GM19463 (cell line): ENCODE data around the gene HSD17B14.
A peak's percentile ranks its signal among the peaks of the same experiment; 100 is the strongest.
"Not testable (repeated sequence)": the region's sequence is repeated elsewhere in the genome, so short reads cannot be mapped to it uniquely, and the experiment has no call there.

ENCODE experiments used
- ATAC-seq: cut with Tn5 transposase; IDR thresholded peaks from one replicate; pipeline ENCODE4 v1.9.1; 2021; ENCODE audit warnings: mild to moderate bottlenecking, moderate library complexity; ENCODE audit not compliant: unreplicated experiment

The HSD17B14 gene

DNA sequence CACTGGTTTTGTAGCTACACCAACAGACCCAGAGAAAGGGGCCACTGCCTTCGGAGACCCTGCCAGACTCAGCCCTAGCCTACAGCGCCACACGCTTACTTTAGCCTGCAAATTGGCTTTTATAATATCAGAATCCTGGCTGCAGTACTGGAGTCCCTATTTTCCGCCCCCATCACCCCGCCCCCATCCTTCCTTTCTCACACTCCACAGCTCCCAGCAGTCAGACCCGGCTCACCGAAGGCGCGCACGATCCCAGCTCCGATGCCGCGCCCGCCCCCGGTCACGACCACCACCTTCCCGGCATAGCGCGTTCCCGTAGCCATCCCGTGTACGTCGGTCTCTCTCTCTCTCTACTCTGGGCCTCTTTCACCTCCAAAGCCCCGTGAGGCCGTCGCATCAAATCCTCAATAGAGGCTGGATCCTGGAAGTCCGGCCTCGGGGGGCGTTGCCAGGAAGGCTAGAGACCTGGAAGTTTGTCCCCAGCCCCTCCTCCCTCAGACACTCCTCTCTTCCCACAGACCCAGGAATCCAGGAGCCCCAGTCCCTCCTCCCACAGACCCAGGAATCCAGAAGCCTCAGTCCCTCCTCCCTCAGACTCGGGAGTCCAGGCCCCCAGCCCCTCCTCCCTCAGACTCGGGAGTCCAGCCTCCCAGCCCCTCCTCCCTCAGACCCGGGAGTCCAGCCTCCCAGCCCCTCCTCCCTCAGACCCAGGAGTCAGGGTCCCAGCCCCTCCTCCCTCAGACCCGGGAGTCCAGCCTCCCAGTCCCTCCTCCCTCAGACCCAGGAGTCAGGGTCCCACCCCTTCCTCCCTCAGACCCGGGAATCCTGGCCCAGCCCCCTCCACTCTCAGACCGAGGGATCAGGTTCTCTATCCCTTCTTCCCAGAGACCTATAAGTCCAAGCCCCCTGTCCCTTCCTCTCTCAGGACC is at the start of gene HSD17B14:
Gene HSD17B14 (minus strand): TSS at position 403 of the 929 bp plus-strand sequence. CDS start 80 bp downstream, at position 323.
- peak; percentile 12 for ATAC-seq

DNA sequence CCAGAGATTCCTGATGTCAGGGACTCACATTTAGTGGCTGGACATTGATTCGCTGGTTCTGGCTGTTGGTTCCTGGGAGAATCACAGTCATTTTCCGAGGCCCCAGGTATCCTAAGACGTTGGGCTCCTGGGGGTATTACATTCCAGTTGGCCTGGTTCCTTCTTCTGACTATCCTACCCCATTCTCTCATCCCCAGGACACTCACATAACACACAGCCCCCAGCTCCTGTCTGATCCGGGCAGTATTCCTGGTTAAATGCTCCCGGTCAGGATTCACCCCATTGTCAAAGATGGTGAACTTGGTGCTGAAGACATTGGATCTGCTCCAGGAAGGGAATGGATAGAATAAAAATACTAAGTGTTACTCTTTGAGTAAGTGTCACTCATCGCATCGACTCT is 47.4 kb upstream of the HSD17B14 start:
- no peak for ATAC-seq

DNA sequence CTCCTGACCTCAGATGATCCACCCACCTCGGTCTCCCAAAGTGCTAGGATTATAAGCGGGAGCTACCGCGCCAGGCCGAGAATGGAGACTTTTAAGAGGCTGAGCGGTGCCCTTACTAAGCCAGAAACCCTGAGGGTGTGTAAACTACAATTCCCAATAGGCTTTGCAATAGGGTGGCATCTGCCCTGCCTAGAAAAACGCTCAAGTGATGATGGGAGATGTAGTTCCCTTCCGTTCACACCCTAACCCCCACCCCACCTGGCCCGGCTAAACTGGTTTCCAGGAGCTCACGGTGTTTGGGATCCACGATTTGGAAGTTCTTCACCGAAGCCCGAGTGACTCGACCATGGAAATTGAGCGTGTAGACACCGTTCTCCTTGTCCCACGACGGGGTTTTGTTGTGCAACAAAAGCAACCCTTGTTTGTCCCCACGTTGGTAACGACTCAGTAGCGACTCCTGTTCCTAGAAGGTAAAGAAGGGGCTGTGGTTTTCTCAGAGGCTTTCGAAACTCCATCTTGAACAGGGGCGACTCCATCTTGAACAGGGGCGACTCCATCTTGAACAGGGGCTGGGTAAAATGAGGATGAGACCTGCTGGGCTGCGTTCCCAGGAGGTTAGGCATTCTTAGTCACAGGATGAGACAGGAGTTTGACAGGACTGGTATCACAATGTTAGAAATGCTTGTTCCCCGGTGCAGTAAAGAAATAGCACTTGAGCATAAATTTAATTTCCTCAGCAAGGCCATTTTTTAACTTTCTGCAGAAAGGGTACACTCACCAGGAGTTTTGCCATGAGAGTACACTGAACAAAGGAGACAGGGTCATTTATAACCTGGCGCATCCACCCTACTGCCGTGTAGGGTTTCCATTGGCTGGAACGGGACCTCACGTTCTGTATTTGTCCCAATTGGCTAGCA is 45.7 kb upstream of the HSD17B14 start:
- ATAC-seq: no peak

DNA sequence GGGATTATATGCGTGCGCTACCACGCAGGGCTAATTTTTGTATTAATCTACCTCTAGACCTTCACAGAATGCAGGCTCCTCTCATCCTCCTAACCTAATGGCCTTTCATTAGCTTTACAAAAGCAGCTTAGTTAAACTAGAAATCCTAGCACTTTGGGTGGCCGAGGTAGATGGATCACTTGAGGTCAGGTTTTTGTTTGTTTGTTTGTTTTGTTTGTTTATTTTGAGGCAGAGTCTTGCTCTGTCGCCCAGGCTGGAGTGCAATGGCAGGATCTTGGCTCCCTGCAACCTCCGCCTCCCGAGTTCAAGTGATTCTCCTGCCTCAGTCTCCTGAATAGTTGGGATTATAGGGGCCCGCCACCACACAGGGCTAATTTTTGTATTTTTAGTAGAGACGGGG is 43.4 kb upstream of the HSD17B14 start:
- not testable (repeated sequence) for ATAC-seq

DNA sequence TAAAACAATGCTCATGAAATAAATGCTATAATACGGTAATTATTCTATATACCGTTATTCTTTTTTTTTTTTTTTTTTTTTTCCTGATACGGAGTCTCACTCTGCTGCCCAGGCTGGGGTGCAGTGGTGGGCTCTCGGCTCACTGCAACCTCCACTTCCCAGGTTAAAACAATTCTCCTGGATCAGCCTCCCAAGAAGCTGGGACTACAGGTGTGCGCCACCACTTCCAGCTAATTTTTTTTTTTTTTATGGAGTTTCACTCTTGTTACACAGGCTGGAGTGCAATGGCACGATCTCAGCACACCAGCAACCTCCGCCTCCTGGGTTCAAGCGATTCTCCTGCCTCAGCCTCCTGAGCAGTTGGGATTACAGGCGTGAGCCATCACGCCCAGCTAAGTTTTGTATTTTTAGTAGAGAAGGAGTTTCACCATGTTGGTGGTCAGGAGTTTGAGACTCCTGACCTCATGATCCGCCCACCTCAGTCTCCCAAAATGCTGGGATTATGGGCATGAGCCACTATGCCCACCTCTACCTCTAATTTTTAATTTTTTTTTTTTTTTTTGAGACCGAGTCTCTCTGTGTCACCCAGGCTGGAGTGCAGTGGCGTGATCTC is 42.8 kb upstream of the HSD17B14 start:
- ATAC-seq: no peak

DNA sequence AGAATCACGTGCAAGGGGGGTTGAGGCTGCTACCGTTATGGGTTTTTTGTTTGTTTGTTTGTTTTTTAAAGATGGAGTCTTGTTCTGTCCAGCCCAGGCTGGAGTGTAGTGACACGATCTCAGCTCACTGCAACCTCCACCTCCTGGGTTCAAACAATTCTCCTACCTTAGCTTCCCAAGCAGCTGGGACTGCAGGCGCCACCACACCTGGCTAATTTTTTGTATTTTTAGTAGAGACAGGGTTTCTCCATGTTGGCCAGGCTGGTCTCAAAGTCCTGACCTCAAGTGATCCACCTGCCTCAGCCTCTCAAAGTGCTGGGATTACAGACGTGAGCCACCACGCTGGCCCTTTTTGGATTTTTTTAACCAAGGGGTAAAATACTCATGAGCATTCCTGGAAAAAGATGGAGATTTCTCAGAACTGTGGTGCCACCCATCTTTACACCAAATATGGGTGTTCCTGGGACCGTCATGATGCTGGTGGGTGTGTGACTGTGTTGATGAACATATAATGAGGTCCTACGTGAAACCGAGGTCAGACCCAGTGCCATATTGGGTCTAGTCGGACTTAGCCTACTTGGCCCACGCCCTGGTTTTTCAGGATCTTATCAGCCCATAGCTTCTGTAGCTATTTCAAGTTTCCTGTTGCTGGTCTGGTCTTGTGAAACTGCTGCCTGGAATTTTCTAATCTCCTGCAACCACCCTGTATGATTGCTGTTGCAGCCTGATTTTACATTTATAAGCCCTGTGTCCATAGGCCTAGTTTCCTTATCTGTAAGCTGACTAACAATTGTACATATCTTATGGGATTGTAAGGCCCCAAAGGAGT is 42.1 kb upstream of the HSD17B14 start:
- ATAC-seq: no peak

DNA sequence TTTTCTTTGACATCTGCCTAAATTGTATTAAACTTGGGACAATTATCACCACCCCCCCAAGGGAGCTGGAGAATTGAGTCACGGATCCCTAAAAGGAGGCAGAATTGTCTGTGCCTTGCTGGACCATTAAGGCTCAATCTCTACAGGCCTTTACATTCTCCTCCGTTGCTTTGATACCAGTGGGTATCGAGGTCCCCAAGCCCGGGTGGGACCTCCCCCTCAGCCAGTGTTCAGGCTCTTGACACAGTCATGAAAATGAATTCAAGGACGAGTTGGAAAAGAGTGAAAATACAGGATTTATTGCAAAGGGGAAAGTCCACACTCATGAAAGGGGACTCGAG is 41.5 kb upstream of the HSD17B14 start:
- ATAC-seq: no peak

DNA sequence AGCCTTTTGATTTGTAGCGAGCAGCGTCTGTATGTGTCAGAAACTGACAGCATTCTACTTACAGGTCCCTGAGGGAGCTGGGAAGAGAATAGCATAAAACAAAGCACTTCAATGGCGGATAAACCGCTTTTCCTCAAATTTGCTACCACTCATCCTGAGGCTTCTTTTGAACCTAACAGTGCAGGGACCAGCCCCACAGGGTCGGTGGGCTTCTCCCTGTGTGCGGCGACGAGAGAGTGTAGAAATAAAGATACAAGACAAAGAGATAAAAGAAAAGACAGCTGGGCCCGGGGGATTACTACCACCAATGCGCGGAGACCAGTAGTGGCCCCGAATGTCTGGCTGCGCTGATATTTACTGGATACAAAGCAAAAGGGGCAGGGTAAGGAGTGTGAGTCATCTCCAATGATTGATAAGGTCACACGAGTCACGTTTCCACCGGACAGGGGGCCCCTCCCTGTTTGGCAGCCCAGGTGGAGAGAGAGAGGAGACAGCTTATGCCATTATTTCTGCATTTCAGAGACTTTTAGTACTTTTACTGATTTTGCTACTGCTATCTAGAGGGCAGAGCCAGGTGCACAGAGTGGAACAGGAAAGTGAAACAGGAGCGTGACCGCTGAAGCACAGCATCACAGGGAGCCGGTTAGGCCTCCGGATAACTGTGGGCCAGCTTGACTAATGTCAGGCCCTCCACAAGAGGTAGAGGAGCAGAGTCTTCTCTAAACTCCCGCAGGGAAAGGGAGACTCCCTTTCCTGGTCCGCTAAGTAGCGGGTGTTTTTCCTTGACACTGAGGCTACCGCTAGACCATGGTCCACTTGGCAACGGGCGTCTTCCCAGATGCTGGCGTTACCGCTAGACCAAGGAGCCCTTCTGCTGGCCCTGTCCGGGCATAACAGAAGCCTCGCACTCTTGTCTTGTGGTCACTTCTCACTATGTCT is 40.0 kb upstream of the HSD17B14 start:
- not testable (repeated sequence) for ATAC-seq

DNA sequence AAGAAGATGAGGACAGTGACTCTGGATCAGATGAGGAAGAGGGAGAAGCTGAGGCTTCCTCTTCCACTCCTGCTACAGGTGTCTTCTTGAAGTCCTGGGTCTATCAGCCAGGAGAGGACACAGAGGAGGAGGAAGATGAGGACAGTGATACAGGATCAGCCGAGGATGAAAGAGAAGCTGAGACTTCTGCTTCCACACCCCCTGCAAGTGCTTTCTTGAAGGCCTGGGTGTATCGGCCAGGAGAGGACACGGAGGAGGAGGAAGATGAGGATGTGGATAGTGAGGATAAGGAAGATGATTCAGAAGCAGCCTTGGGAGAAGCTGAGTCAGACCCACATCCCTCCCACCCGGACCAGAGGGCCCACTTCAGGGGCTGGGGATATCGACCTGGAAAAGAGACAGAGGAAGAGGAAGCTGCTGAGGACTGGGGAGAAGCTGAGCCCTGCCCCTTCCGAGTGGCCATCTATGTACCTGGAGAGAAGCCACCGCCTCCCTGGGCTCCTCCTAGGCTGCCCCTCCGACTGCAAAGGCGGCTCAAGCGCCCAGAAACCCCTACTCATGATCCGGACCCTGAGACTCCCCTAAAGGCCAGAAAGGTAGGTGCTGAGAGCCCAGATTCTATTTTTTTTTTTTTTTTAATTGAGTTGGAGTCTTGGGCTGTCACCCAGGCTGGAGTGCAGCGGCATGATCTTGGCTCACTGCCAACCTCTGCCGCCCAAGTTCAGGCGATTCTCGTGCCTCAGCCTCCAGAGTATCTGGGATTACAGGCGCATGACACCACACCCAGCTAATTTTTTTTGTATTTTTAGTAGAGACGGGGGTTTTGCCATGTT is 38.2 kb upstream of the HSD17B14 start:
- ATAC-seq: no peak

DNA sequence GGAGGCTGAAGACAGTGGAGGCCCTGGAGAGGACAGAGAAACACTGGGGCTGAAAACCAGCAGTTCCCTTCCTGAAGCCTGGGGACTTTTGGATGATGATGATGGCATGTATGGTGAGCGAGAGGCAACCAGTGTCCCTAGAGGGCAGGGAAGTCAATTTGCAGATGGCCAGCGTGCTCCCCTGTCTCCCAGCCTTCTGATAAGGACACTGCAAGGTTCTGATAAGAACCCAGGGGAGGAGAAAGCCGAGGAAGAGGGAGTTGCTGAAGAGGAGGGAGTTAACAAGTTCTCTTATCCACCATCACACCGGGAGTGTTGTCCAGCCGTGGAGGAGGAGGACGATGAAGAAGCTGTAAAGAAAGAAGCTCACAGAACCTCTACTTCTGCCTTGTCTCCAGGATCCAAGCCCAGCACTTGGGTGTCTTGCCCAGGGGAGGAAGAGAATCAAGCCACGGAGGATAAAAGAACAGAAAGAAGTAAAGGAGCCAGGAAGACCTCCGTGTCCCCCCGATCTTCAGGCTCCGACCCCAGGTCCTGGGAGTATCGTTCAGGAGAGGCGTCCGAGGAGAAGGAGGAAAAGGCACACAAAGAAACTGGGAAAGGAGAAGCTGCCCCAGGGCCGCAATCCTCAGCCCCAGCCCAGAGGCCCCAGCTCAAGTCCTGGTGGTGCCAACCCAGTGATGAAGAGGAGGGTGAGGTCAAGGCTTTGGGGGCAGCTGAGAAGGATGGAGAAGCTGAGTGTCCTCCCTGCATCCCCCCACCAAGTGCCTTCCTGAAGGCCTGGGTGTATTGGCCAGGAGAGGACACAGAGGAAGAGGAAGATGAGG is 37.4 kb upstream of the HSD17B14 start:
- ATAC-seq: no peak

DNA sequence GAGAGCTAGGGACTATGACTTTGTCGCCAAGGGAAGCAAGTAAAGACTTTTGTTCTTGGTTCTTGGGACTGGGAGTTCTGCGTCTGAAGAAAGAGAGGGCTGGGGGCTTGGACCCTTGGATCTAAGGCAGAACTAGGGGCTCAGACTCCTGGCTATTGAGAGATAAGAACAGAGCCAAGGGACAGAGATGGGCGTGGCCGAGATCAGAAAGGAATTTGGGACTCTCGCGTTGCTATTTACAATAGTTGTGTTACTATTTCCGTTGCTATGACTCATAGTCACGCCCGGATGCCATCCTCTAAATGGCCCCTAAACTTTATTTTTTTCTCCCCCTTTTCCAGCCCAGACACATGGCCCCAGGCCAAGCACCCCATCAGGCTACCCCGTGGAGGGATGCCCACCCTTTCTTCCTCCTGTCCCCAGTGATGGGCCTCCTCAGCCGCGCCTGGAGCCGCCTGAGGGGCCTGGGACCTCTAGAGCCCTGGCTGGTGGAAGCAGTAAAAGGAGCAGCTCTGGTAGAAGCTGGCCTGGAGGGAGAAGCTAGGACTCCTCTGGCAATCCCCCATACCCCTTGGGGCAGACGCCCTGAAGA is 36.7 kb upstream of the HSD17B14 start:
- ATAC-seq: no peak

DNA sequence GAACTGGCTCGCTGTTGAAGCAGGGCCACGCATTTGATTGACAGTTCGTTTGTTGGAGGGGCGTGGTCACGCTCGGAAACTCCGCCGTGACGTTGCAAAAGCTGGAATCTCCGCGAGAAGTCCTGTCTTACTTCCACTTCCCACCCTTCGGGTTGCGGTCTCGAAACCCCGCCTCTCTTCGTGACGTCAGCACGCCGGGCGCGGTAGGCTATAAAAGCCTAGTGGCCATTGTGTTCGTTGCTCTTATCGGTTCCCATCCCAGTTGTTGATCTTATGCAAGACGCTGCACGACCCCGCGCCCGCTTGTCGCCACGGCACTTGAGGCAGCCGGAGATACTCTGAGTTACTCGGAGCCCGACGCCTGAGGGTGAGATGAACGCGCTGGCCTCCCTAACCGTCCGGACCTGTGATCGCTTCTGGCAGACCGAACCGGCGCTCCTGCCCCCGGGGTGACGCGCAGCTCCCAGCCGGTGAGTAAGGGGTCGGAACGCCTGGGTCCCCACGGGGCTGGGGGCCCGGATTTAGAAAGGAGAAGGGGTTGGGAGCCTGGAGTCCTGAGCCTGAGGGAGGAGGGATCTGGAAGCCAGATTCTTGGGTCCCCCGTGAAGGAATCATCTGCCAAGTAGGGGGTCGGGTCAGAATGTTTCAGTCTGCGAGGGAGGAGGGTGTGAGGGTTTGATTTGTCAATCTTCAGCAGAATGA is 36.0 kb upstream of the HSD17B14 start, which contains the start of gene PPP1R15A:
Gene PPP1R15A (plus strand): TSS at position 240 of the 702 bp plus-strand sequence. CDS start 813 bp downstream, outside the sequence.
- peak; percentile 36 for ATAC-seq

DNA sequence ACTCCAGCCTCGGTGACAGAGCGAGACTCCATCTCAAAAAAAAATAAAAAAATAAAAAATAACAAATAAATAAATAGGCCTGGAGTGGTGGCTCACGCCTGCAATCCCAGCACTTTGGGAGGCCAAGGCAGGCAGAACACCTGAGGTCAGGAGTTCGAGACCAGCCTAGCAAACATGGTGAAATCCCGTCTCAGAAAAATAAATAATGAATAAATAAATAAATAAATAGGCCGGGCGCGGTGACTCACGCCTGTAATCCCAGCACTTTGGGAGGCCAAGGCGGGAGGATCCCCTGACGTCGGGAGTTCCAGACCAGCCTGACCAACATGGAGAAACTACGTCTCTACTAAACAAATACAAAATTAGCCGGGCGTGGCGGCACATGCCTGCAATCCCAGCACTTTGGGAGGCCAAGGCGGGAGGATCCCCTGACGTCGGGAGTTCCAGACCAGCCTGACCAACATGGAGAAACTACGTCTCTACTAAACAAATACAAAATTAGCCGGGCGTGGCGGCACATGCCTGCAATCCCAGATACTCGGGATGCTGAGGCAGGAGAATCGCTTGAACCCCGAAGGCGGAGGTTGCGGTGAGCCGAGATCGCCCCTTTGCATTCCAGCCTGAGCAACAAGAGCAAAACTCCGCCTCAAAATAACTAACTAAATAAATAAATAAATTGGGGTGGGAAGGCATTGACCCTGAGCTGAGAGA is 35.3 kb upstream of the HSD17B14 start:
- ATAC-seq: not testable (repeated sequence)

DNA sequence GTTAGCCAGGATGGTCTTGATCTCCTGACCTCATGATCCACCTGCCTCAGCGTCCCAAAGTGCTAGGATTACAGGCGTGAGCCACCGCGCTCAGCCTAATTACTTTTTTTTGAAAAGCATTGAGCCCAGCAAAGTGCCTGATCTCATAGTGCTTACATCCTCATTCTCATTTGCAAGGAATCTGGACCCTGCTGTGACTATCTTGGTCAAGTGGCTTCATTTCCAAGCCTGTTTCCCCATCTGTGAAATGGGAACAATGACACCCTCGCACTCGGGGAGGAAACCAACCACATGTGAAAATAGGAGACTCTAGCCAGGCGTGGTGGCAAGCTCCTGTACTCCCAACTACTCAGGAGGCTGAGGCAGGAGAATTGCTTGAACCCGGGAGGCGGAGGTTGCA is 33.8 kb upstream of the HSD17B14 start:
- ATAC-seq: no peak

DNA sequence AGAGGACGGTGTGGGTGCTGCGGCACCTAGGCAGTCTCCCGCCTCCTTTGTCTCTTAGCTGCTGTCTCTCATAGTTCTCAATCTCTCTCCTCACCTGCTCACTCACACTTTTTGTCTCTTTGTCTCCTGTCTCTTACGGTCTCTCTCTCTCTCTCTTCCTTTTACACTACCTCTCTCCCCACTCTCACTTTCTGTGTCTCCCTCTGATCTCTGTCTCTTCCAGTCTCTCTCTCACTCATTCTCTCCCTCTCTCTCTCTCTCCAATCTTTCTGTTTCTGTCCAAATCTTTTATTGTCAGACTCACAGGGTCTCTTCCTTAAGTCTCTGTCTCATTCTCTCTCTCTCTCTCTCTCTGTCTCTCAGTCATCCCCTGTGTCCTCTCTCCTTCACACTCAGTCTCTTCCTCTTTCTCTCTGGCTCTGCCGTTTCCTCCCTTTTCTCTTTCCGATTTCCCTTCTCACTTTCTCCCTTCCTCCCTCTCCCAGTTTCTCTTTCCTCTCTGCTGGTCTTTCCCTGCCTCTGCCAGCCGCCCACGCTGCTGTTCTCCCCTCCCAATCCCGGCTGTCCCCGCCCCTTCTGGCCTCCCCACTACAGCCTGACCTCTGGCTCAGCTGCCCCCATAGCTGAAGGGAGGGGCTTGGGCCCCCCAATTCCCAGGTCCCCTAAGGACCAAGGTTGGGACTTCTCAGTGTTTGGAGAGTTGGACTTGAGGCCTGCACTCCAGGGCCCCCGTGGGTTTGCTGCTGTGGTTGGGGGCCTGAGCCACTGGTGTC is 32.0 kb upstream of the HSD17B14 start, which contains the start of gene PLEKHA4:
Gene PLEKHA4 (minus strand): TSS at position 504 of the 773 bp plus-strand sequence. CDS start 997 bp downstream, outside the sequence.
- no peak for ATAC-seq
